ENCODE data around the gene BCAP31.
"Not testable (repeated sequence)": the region's sequence is repeated elsewhere in the genome, so short reads cannot be mapped to it uniquely, and the experiment has no call there.

The BCAP31 gene

GRCh38 chrX:153733651-153734240, 9.6 kb upstream of the BCAP31 start:
- no peak for DNase-seq

- no peak for DNase-seq
Measured at GRCh38 chrX:153732401-153732800, 8.2 kb upstream of the BCAP31 start.

GRCh38 chrX:153731845-153732215, 7.6 kb upstream of the BCAP31 start:
- DNase-seq: no peak

GRCh38 chrX:153731117-153731844, 7.1 kb upstream of the BCAP31 start:
- no peak for DNase-seq

GRCh38 chrX:153730115-153730514, 5.9 kb upstream of the BCAP31 start:
- DNase-seq: not testable (repeated sequence)

GRCh38 chrX:153728951-153729631, 4.9 kb upstream of the BCAP31 start:
- no peak for DNase-seq

- no peak for DNase-seq
Measured at GRCh38 chrX:153728095-153728494, 3.9 kb upstream of the BCAP31 start.

- no peak for DNase-seq
Measured at GRCh38 chrX:153727123-153727931, 3.1 kb upstream of the BCAP31 start.

- no peak for DNase-seq
Measured at GRCh38 chrX:153726286-153727122, 2.3 kb upstream of the BCAP31 start.

GRCh38 chrX:153725832-153726285, 1.7 kb upstream of the BCAP31 start:
- no peak for DNase-seq

- no peak for DNase-seq
Measured at GRCh38 chrX:153725039-153725831, 1.0 kb upstream of the BCAP31 start.

GRCh38 chrX:153723351-153724251, 586 bp downstream of the BCAP31 start:
- peak; percentile 32 for DNase-seq

- DNase-seq: no peak
Measured at GRCh38 chrX:153722704-153723350, 1.4 kb downstream of the BCAP31 start.

GRCh38 chrX:153719701-153720100, 4.5 kb downstream of the BCAP31 start:
- no peak for DNase-seq

- no peak for DNase-seq
Measured at GRCh38 chrX:153719238-153719637, 4.9 kb downstream of the BCAP31 start.

GRCh38 chrX:153717445-153717844, 6.7 kb downstream of the BCAP31 start:
- no peak for DNase-seq

GRCh38 chrX:153714256-153714655, 9.9 kb downstream of the BCAP31 start:
- DNase-seq: no peak

- no peak for DNase-seq
Measured at GRCh38 chrX:153709726-153710674, 14.2 kb downstream of the BCAP31 start.

- DNase-seq: peak; percentile 67
Measured at GRCh38 chrX:153708415-153708814, 15.8 kb downstream of the BCAP31 start.

Data from fibroblast of skin of right quadriceps (primary cell).